Measurements from ENCODE around the gene FAM163B.

FAM163B gene

DNA sequence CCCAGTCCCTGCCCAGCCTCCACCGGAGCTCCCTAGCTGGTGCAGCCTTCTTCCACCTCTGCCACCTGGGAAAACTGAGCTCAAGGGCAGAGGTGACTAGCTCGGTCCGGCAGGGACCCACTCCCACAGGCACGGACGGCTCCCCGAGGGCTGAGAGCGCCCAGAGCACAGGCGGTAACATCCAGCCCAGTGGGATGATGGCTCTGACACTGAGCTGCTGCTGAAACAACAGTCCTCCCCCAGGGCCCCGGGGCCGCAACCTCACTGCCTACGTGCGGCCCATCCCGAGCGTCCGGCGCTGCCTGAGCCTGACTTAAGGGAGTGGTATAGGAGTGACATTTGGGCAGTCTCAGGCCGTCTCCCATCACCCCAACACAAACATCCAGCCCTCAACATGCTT, 3.7 kb downstream of the FAM163B start:
- no peak for TF ChIP-seq CTCF (IDR thresholded peaks at IDR 0.05; ENCODE audit: low read depth, low read length)
- no peak overlapping the region for H3K4me3 ChIP-seq (ENCODE audit: low read depth, low read length)

DNA sequence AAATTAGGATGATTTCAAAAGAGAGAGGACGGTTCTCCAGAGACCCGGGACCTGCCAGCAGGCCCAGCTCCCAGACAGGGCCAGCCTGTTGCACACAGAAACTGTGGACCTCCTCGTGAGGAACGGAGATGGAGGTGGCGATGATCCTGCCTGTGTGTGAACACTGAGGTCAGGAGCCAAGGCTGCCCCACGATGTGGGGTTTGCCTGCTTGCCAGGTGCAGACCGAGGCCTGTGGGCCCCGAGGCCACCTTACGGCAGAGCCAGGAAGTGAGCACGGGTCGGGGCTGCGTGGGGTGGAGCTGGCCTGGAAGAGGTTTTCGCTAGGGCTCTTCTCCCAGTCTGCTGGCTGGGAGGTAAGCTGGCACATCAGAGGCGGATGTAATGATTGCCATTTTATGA, 4.3 kb downstream of the FAM163B start:
- TF ChIP-seq CTCF (IDR thresholded peaks at IDR 0.05; ENCODE audit: low read depth, low read length): no peak
- no peak overlapping the region for H3K4me3 ChIP-seq (ENCODE audit: low read depth, low read length)

DNA sequence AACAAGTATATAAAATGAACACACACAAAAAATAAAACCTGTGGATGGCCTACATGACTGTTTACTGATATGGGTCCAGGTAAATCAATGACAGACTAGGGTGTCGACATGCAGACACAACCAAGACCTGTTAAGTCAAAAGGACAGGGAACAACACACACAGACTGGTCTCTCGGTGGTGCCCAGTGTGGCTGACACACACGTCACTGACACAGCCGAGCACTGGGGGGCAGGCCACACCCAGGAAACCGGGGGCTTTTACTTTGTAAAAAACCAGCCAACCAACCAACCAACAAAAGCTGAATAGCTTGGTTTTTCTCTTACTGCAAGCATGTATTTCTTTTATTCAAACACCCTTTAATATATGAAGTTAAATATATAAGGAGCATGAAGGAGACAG, 5.0 kb downstream of the FAM163B start:
- no peak for TF ChIP-seq CTCF (IDR thresholded peaks at IDR 0.05; ENCODE audit: low read depth, low read length)
- H3K4me3 ChIP-seq (ENCODE audit: low read depth, low read length): no peak overlapping the region

- TF ChIP-seq CTCF (IDR thresholded peaks at IDR 0.05; ENCODE audit: low read depth, low read length): no peak
Measured at GRCh38 chr9:133603135-133603927, 5.9 kb downstream of the FAM163B start.

DNA sequence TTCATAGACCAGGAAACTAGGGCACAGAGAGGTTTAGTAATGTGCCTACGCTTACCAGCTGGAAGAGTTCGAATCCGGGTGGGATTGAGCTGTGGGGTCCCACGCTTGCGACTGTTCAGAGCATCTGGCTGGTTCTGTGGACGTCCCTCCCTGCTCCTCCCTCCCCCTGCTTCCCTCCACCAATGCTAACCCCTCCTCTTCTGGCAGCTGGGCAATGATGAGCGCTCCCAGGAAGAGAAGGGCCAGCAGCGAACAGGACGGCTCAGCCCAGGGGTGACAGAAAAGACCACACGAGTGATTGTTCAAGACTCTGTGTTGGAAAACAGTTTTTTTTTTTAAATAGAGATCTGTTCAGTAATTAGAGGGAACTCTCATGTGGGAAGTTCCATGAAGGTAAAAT, 6.9 kb downstream of the FAM163B start:
- no peak for TF ChIP-seq CTCF (IDR thresholded peaks at IDR 0.05; ENCODE audit: low read depth, low read length)
- H3K4me3 ChIP-seq (ENCODE audit: low read depth, low read length): no peak overlapping the region

More at GRCh38 chr9:133603135-133603927, 5.9 kb downstream of the FAM163B start:
- no peak overlapping the region for H3K4me3 ChIP-seq (ENCODE audit: low read depth, low read length)

DNA sequence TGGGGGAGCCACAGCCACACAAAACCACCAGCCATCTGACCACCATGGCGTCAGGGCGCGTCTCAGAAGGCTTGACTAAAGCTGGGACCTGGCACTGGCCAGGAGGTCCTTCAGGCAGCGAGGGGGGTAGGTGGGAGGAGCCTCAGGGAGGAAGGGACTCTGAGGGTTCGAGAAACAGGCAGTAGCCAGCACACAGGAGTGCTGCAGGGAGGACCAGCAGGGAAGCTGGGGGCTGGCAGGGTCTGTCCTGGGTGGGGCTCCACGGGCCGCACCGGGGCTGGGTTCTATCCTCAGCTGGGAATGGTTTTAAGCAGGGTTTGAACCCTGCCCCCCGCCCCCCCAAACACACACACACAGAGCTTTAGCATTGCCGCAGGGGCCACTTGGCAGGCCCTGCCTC, 7.4 kb downstream of the FAM163B start:
- TF ChIP-seq CTCF (IDR thresholded peaks at IDR 0.05; ENCODE audit: low read depth, low read length): no peak
- no peak overlapping the region for H3K4me3 ChIP-seq (ENCODE audit: low read depth, low read length)

- no peak overlapping the region for H3K4me3 ChIP-seq (ENCODE audit: low read depth, low read length)
- TF ChIP-seq CTCF (IDR thresholded peaks at IDR 0.05; ENCODE audit: low read depth, low read length): no peak
Measured at GRCh38 chr9:133600739-133601138, 8.4 kb downstream of the FAM163B start.

Data from WI38 (cell line).